ENCODE results near the gene SRRM5. TPM values are rescaled to one million over a fixed set of nuclear protein-coding genes. Genes with fewer than 3 reads are reported as not detected.

The SRRM5 gene
- polyA plus RNA-seq, 4 donors: 0.61 to 1.2 (median 0.72) TPM

- DNase-seq (ENCODE audit: low read depth in 4 of 4, low spot score in 3 of 4): no peak
Observed at GRCh38 chr19:43662487-43662886, 50.6 kb downstream of the SRRM5 start.

- no peak for DNase-seq (ENCODE audit: low read depth in 4 of 4, low spot score in 3 of 4)
Observed at GRCh38 chr19:43664018-43664417, 52.1 kb downstream of the SRRM5 start.

Other genes starting within 250 kb of the SRRM5 start
- gene TEX101, start 197.2 kb upstream of the SRRM5 start, polyA plus RNA-seq (ENCODE audit: insufficient read length in 4 of 4): under 1 TPM in 1 of 4 donors, not detected in 3; 0.06 TPM
- gene LYPD3, start 146.5 kb upstream of the SRRM5 start, polyA plus RNA-seq (ENCODE audit: insufficient read length in 4 of 4): 1 to 10 TPM; 1.6 to 5.5 (median 2.5) TPM
- 10 to 100 TPM in 1 of 4 donors, 1 to 10 TPM in 3; 5.7 to 13.7 (median 8.8) TPM for gene PHLDB3, start 107.3 kb upstream of the SRRM5 start, polyA plus RNA-seq (ENCODE audit: insufficient read length in 4 of 4)
- gene ETHE1, start 84.9 kb upstream of the SRRM5 start, polyA plus RNA-seq (ENCODE audit: insufficient read length in 4 of 4): 10 to 100 TPM; 27.5 to 31.1 (median 28.1) TPM
- gene ZNF575, start 78.9 kb upstream of the SRRM5 start, polyA plus RNA-seq (ENCODE audit: insufficient read length in 4 of 4): 1 to 10 TPM; 1.9 to 2.6 (median 2.0) TPM
- 10 to 100 TPM; 56.7 to 71.0 (median 66.6) TPM for gene XRCC1, start 36.6 kb upstream of the SRRM5 start, polyA plus RNA-seq (ENCODE audit: insufficient read length in 4 of 4)
- 10 to 100 TPM; 17.4 to 19.4 (median 18.7) TPM for gene PINLYP, start 36.3 kb upstream of the SRRM5 start, polyA plus RNA-seq (ENCODE audit: insufficient read length in 4 of 4)
- gene IRGQ, start 16.0 kb upstream of the SRRM5 start, polyA plus RNA-seq (ENCODE audit: insufficient read length in 4 of 4): 10 to 100 TPM; 12.1 to 16.4 (median 13.2) TPM
- gene ZNF576, start 15.5 kb upstream of the SRRM5 start, polyA plus RNA-seq (ENCODE audit: insufficient read length in 4 of 4): 10 to 100 TPM; 10.9 to 16.7 (median 11.6) TPM
- 100 to 1,000 TPM in 1 of 4 donors, 10 to 100 TPM in 3; 76.5 to 141 (median 91.1) TPM for gene ZNF428, start 7.5 kb downstream of the SRRM5 start, polyA plus RNA-seq (ENCODE audit: insufficient read length in 4 of 4)
- gene CADM4, start 27.8 kb downstream of the SRRM5 start, polyA plus RNA-seq (ENCODE audit: insufficient read length in 4 of 4): 10 to 100 TPM; 44.9 to 65.8 (median 49.0) TPM
- 1 to 10 TPM; 6.3 to 9.5 (median 8.5) TPM for gene PLAUR, start 58.1 kb downstream of the SRRM5 start, polyA plus RNA-seq (ENCODE audit: insufficient read length in 4 of 4)
- not detected for gene IRGC, start 104.0 kb downstream of the SRRM5 start, polyA plus RNA-seq (ENCODE audit: insufficient read length in 4 of 4)
- 10 to 100 TPM; 42.7 to 55.7 (median 48.0) TPM for gene SMG9, start 142.9 kb downstream of the SRRM5 start, polyA plus RNA-seq (ENCODE audit: insufficient read length in 4 of 4)
- 1 to 10 TPM; 1.4 to 3.8 (median 1.6) TPM for gene KCNN4, start 168.9 kb downstream of the SRRM5 start, polyA plus RNA-seq (ENCODE audit: insufficient read length in 4 of 4)
- gene LYPD5, start 190.4 kb downstream of the SRRM5 start, polyA plus RNA-seq (ENCODE audit: insufficient read length in 4 of 4): under 1 TPM; 0.14 to 0.37 (median 0.31) TPM
- 10 to 100 TPM in 3 of 4 donors, 1 to 10 TPM in 1; 9.7 to 16.1 (median 15.0) TPM for gene ZNF283, start 215.2 kb downstream of the SRRM5 start, polyA plus RNA-seq (ENCODE audit: insufficient read length in 4 of 4)

Data from right renal pelvis (tissue), 4 donors.